Gastroesophageal sphincter (tissue), 4 donors: ENCODE results near the gene CERT1. TPM values are rescaled to one million over a fixed set of nuclear protein-coding genes. Genes with fewer than 3 reads are reported as not detected.

Source experiments
- ATAC-seq: fragments of 150-250 bp; one replicate; pipeline ENCODE4 v1.9.1; 2016; ENCODE audit warnings: mild to moderate bottlenecking, moderate library complexity
- H3K27ac ChIP-seq, 4 donors: fragments of 200-600 bp; sonication (generic) in 3 of 4; 1 replicate in 3 of 4; 2 replicates in 1 of 4; pipeline ENCODE4 v1.5.1; 2016 to 2019
- H3K27me3 ChIP-seq: fragments of 200-600 bp; sonication (generic); one replicate; pipeline ENCODE4 v1.5.1; 2019
- H3K36me3 ChIP-seq, 2 donors: fragments of 200-600 bp; sonication (generic); one replicate each; pipeline ENCODE4 v1.5.1; 2019; ENCODE audit warnings: control low read depth in 1 of 2
- H3K4me1 ChIP-seq, 3 donors: fragments of 200-600 bp; sonication (generic); 1 replicate in 2 of 3; 2 replicates in 1 of 3; pipeline ENCODE4 v1.5.1; 2016 to 2019; ENCODE audit warnings: control low read depth in 2 of 3
- H3K4me3 ChIP-seq, 2 donors: fragments of 200-600 bp; sonication (generic); one replicate each; pipeline ENCODE4 v1.5.1; 2019; ENCODE audit warnings: mild to moderate bottlenecking in 1 of 2, moderate library complexity in 1 of 2
- H3K9me3 ChIP-seq, 3 donors: fragments of 200-600 bp; sonication (generic); one replicate each; pipeline ENCODE4 v1.5.1; 2017 to 2019; ENCODE audit warnings: control low read depth in 2 of 3
- CTCF ChIP-seq, 4 experiments: fragments of 200-600 bp in 2 of 4; fragments of 450-650 bp in 2 of 4; sonication (generic) in 1 of 4; IDR thresholded peaks; one replicate each; pipeline ENCODE4 v1.5.1; 2017 to 2019; ENCODE audit warnings: antibody characterized with exemption in 4 of 4, mild to moderate bottlenecking in 2 of 4, moderate library complexity in 2 of 4
- EP300 ChIP-seq: sonication (generic); formaldehyde crosslinking; IDR thresholded peaks from one replicate; pipeline ENCODE4 v1.6.1; 2017; ENCODE audit warnings: antibody characterized with exemption, mild to moderate bottlenecking
- POLR2A ChIP-seq, 2 donors: fragments of 450-650 bp; IDR thresholded peaks; one replicate each; pipeline ENCODE4 v1.6.1; 2017; ENCODE audit warnings: antibody characterized with exemption in 2 of 2, mild to moderate bottlenecking in 2 of 2, moderate library complexity in 1 of 2
- POLR2AphosphoS5 ChIP-seq: sonication (generic); formaldehyde crosslinking; IDR thresholded peaks from one replicate; pipeline ENCODE4 v1.6.1; 2017; ENCODE audit warnings: antibody characterized with exemption
- WGBS, 2 donors: methylation state at CpG; one replicate each; pipeline ENCODE4 v1.1.5; 2018; ENCODE audit warnings: low coverage in 1 of 2; 5-methylcytosine and 5-hydroxymethylcytosine counted together
- total RNA-seq, 4 donors: library from RNA; depleted of rRNA; stranded (reverse); fragments of >200 nt; gene quantifications; one replicate each; pipeline ENCODE4 v1.1.0, GENCODE V29; 2016

CERT1 gene
- total RNA-seq, 4 donors from 2014 or later, result 23.4 to 46.5 (median 36.6) TPM

- no peak overlapping the region for H3K27ac ChIP-seq
- H3K4me1 ChIP-seq, result peaks cover 0 to 11% (median 0%) of the 10 kb centered on the region in 3 donors
- TF ChIP-seq CTCF (IDR thresholded peaks at IDR 0.05) (no peak), EP300 (no peak), POLR2AphosphoS5 (no peak), POLR2A (IDR thresholded peaks at IDR 0.05) (no peak)
- H3K27me3 ChIP-seq, result no peaks in the 10 kb centered on the region
- no peak overlapping the region for H3K4me3 ChIP-seq
- 100% methylated on average over 2 of the region's 2 CpGs for WGBS, 2 donors
- no peak for ATAC-seq
- peaks cover 0 to 19% (median 0%) of the 10 kb centered on the region in 3 donors for H3K9me3 ChIP-seq
- peaks cover 0 to 8% of the 10 kb centered on the region in 2 donors for H3K36me3 ChIP-seq
Measured at GRCh38 chr5:75532190-75532589, 20.8 kb upstream of the CERT1 start.

GRCh38 chr5:75529185-75529584 lies 17.8 kb upstream of the CERT1 start:
- Histone ChIP-seq H3K4me3 (no peak overlapping the region), H3K9me3 (peaks cover 0 to 8% (median 0%) of the 10 kb centered on the region in 3 donors), H3K36me3 (no peaks in the 10 kb centered on the region), H3K27me3 (no peaks in the 10 kb centered on the region), H3K27ac (no peak overlapping the region), H3K4me1 (peaks cover 0 to 7% (median 0%) of the 10 kb centered on the region in 3 donors)
- TF ChIP-seq EP300 (no peak), POLR2AphosphoS5 (no peak), CTCF (IDR thresholded peaks at IDR 0.05) (no peak), POLR2A (IDR thresholded peaks at IDR 0.05) (no peak)
- ATAC-seq, result no peak

GRCh38 chr5:75526070-75526469 lies 14.6 kb upstream of the CERT1 start:
- H3K9me3 ChIP-seq, result peaks cover 0 to 4% (median 0%) of the 10 kb centered on the region in 3 donors
- H3K36me3 ChIP-seq, result no peaks in the 10 kb centered on the region
- 76 to 100% methylated on average over 1 to 2 of the region's 2 CpGs for whole genome bisulfite sequencing, 2 donors
- no peak for TF ChIP-seq CTCF (IDR thresholded peaks at IDR 0.05)
- no peak for ATAC-seq
- peaks cover 0 to 28% (median 0%) of the 10 kb centered on the region in 3 donors for H3K4me1 ChIP-seq
- no peak overlapping the region for H3K27ac ChIP-seq
- no peak overlapping the region for H3K4me3 ChIP-seq
- no peaks in the 10 kb centered on the region for H3K27me3 ChIP-seq

- ATAC-seq, result no peak
- Histone ChIP-seq H3K4me3 (no peak overlapping the region), H3K4me1 (peaks cover 0 to 28% (median 0%) of the 10 kb centered on the region in 3 donors), H3K36me3 (peaks cover 0 to 7% of the 10 kb centered on the region in 2 donors), H3K27ac (no peak overlapping the region), H3K27me3 (no peaks in the 10 kb centered on the region), H3K9me3 (peaks cover 0 to 11% (median 0%) of the 10 kb centered on the region in 3 donors)
- 79 to 100% methylated on average over 1 of the region's 1 CpG for WGBS, 2 donors
- TF ChIP-seq POLR2AphosphoS5, result no peak
- TF ChIP-seq EP300, result no peak
- TF ChIP-seq POLR2A (IDR thresholded peaks at IDR 0.05), result no peak
- no peak for TF ChIP-seq CTCF (IDR thresholded peaks at IDR 0.05)
Measured at GRCh38 chr5:75525344-75525743, 13.9 kb upstream of the CERT1 start.

- peaks cover 0 to 33% (median 0%) of the 10 kb centered on the region in 3 donors for H3K4me1 ChIP-seq
- no peak overlapping the region for H3K27ac ChIP-seq
- H3K36me3 ChIP-seq, result peaks cover 0 to 8% of the 10 kb centered on the region in 2 donors
- 50% methylated on average over 1 of the region's 1 CpG for WGBS, 2 donors
- peaks cover 0 to 13% (median 0%) of the 10 kb centered on the region in 3 donors for H3K9me3 ChIP-seq
- H3K27me3 ChIP-seq, result no peaks in the 10 kb centered on the region
- H3K4me3 ChIP-seq, result no peak overlapping the region
- no peak for TF ChIP-seq EP300
- TF ChIP-seq POLR2AphosphoS5, result no peak
- no peak for TF ChIP-seq CTCF (IDR thresholded peaks at IDR 0.05)
- no peak for TF ChIP-seq POLR2A (IDR thresholded peaks at IDR 0.05)
- no peak for ATAC-seq
Measured at GRCh38 chr5:75524591-75524990, 13.2 kb upstream of the CERT1 start.
